Adrenal gland (tissue), 12 donors: Measurements from ENCODE around the gene CST4. TPM values are rescaled to one million over a fixed set of nuclear protein-coding genes. Genes with fewer than 3 reads are reported as not detected.
"Not testable (repeated sequence)": the region's sequence is repeated elsewhere in the genome, so short reads cannot be mapped to it uniquely, and the experiment has no call there.

Experiments used
- DNase-seq, 7 donors: peaks; one replicate each; pipeline ENCODE4 v3.0.0-alpha.2; 2019 to 2020
- H3K27ac ChIP-seq, 5 donors: fragments of 200-600 bp; sonication (generic) in 4 of 5; 1 replicate in 3 of 5; 2 replicates in 2 of 5; pipeline versions ENCODE4 v1.5.1 to v1.8.0; 2016 to 2020; ENCODE audit warnings: mild to moderate bottlenecking in 1 of 5
- H3K27me3 ChIP-seq: fragments of 200-600 bp; 2 replicates; pipeline ENCODE4 v1.8.0; 2021
- H3K36me3 ChIP-seq, 2 donors: fragments of 200-600 bp; replicated peaks in 1 of 2; 1 replicate in 1 of 2; 2 replicates in 1 of 2; pipeline versions ENCODE4 v1.5.1 to v1.8.0; 2018 to 2022
- H3K4me1 ChIP-seq, 2 donors: fragments of 200-600 bp; replicated peaks in 1 of 2; 1 replicate in 1 of 2; 2 replicates in 1 of 2; pipeline versions ENCODE4 v1.5.1 to v1.8.0; 2018 to 2021
- H3K4me3 ChIP-seq, 4 donors: fragments of 200-600 bp; sonication (generic) in 3 of 4; one replicate each; pipeline ENCODE4 v1.5.1; 2016 to 2018
- H3K9me3 ChIP-seq, 3 donors: fragments of 200-600 bp; sonication (generic) in 1 of 3; replicated peaks in 1 of 3; 1 replicate in 2 of 3; 2 replicates in 1 of 3; pipeline versions ENCODE4 v1.5.1 to v1.8.0; 2016 to 2021
- POLR2A ChIP-seq, 2 donors: fragments of 450-650 bp; IDR thresholded peaks; one replicate each; pipeline ENCODE4 v1.6.1; 2017; ENCODE audit warnings: antibody characterized with exemption in 2 of 2, mild to moderate bottlenecking in 2 of 2, moderate library complexity in 1 of 2
- WGBS, 4 donors: extraction: QIAGEN DNeasy Blood & Tissue Kit in 2 of 4; methylation state at CpG; one replicate each; pipeline versions ENCODE4 v1.1.5 to v1.1.7; 2013 to 2017; 5-methylcytosine and 5-hydroxymethylcytosine counted together
- intact Hi-C, 2 donors: fragments of 100-400 bp; cut with DNase I; formaldehyde crosslinking; loops; one replicate each; pipeline versions ENCODE4 v1.14.1 to v1.15.0; 2022 to 2023
- polyA plus RNA-seq, 3 donors: library from polyadenylated mRNA; stranded (reverse); fragments of 200-250 nt in 2 of 3; fragments of 350-450 nt in 1 of 3; fragmentation: Illumina TruSeq in 1 of 3; extraction: RNeasy Lipid Tissue Mini Kit (QIAGEN cat#74804) in 1 of 3; gene quantifications; one replicate each; pipeline ENCODE4 v1.2.3, GENCODE V29; 2013 to 2014
- total RNA-seq, 9 donors: library from RNA; depleted of rRNA in 4 of 9; stranded (reverse); fragments of >200 nt in 4 of 9; fragments of 120-200 nt in 1 of 9; fragmentation: NEBNext Ultra II Directional in 1 of 9; extraction: Animal tissue kit (Norgen Biotek cat#: 25700) in 1 of 9; gene quantifications; one replicate each; pipeline versions ENCODE4 v1.1.0 to v1.2.4, GENCODE V29; 2013 to 2023
- TF ChIP-seq, protein P1 (sequence below), 6 experiments: fragments of 450-650 bp in 4 of 6; fragments of 200-600 bp in 2 of 6; sonication (generic) in 1 of 6; IDR thresholded peaks; 1 replicate in 5 of 6; 2 replicates in 1 of 6; pipeline versions ENCODE4 v1.5.1 to v1.8.0; 2016 to 2021; ENCODE audit warnings: antibody characterized with exemption in 6 of 6, mild to moderate bottlenecking in 2 of 6, moderate library complexity in 1 of 6
- donor health status: healthy with polysubstance abuse.
- donor health status: Bipolar disorder and iron deficiency.
- donor health status: DM: yes; HTN: yes; CAD: no.
- donor health status: DM: no; HTN: no; CAD: no.
- donor health status: DM: no; HTN: no; CAD: no.
- donor health status: DM: yes; HTN: yes; CAD: no.

CST4 gene
- total and polyA plus RNA-seq, 12 donors: not detected

DNA sequence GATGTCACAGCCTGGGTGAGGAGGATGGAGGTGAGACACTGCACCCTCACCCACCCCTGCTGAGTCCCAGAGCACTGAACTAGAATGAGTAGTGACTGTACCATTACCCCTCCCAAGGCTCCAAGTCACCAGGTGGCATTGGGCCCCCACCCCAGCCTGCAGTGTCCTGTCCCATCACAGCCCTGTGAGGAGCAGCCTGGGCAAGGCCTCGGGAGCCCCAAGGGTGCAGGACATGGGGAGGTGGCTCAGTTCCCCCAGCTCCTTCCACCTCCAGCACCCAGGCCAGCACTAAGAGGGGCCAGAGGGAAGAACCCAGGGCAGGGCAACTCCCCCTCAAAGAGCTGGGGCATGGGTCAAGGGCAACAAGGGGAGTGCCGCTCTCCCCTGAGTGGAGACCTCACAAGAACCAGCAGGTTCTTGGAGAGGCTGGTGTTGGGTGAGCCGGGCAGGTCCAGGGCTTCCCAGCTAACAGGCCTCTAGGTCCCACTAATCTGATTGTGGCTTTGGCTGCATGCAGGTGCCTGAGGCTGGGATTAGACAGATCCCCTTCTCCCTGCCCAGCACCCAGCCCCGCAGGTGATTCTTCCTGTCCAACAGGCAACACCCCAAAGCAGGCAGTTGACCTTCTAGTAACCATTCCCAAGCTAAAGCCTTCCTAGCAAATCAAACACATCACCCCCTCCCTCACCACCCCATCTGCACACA is 2.6 kb downstream of the CST4 start:
- H3K9me3 ChIP-seq: peaks cover 0 to 4% (median 0%) of the 10 kb centered on the region in 3 donors
- H3K27ac ChIP-seq: no peak overlapping the region
- DNase-seq: no peak
- H3K36me3 ChIP-seq: no peaks in the 10 kb centered on the region
- H3K27me3 ChIP-seq: no peaks in the 10 kb centered on the region
- no peaks in the 10 kb centered on the region for H3K4me1 ChIP-seq
- intact Hi-C loops: no loop called here
- TF ChIP-seq, protein P1, sequence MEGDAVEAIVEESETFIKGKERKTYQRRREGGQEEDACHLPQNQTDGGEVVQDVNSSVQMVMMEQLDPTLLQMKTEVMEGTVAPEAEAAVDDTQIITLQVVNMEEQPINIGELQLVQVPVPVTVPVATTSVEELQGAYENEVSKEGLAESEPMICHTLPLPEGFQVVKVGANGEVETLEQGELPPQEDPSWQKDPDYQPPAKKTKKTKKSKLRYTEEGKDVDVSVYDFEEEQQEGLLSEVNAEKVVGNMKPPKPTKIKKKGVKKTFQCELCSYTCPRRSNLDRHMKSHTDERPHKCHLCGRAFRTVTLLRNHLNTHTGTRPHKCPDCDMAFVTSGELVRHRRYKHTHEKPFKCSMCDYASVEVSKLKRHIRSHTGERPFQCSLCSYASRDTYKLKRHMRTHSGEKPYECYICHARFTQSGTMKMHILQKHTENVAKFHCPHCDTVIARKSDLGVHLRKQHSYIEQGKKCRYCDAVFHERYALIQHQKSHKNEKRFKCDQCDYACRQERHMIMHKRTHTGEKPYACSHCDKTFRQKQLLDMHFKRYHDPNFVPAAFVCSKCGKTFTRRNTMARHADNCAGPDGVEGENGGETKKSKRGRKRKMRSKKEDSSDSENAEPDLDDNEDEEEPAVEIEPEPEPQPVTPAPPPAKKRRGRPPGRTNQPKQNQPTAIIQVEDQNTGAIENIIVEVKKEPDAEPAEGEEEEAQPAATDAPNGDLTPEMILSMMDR (IDR thresholded peaks at IDR 0.05): no peak
- no peak for TF ChIP-seq POLR2A (IDR thresholded peaks at IDR 0.05)
- H3K4me3 ChIP-seq: no peak overlapping the region
- WGBS, 4 donors: 80 to 86% (median 85%) methylated on average over 4 of the region's 4 CpGs; no CpG with 5 or more reads in 1 of the 4 donors

DNA sequence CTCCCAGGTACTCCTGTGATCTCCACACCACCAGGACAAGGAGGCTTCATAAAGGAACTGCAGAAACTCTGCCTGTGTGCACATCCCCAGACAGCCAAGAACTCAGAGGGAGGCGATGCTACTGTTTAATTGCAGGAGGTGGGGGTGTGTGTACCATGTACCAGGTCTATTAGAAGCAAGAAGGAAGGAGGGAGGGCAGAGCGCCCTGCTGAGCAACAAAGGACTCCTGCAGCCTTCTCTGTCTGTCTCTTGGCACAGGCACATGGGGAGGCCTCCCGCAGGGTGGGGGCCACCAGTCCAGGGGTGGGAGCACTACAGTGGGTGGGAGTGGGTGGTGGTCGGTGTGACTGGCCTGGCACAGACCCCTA is 3.3 kb downstream of the CST4 start:
- 67 to 80% (median 76%) methylated on average over 3 to 4 of the region's 4 CpGs for WGBS, 4 donors
- H3K4me1 ChIP-seq, intact Hi-C loops, DNase-seq, H3K27ac ChIP-seq, H3K36me3 ChIP-seq, H3K4me3 ChIP-seq, H3K9me3 ChIP-seq, H3K27me3 ChIP-seq: not testable (repeated sequence)

DNA sequence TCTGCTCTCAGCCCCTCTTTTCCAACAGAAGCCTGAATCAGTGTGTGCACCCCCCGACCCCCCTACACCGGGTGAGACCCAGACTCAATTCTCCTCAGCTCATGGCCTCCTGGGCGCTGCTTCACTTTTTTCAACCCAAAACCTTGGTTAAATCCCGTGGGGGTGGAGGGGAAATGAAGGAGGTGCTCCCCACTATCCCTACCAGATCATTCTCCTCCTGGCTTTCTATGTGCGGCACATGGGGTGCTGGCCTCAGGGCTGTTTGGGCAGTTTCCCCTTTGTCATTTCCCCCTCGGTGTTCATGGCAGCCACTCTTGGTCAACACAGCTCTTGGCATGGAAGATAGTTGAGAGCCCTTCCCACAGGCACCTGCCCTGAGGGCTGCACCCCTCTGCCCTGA is 4.6 kb downstream of the CST4 start:
- DNase-seq: no peak
- no peak for TF ChIP-seq POLR2A (IDR thresholded peaks at IDR 0.05)
- TF ChIP-seq, protein P1 (IDR thresholded peaks at IDR 0.05): no peak
- Histone ChIP-seq H3K9me3 (peaks cover 0 to 4% (median 0%) of the 10 kb centered on the region in 3 donors), H3K27me3 (no peaks in the 10 kb centered on the region), H3K27ac (no peak overlapping the region), H3K4me3 (no peak overlapping the region), H3K36me3 (no peaks in the 10 kb centered on the region), H3K4me1 (no peaks in the 10 kb centered on the region)
- WGBS, 4 donors: 80 to 85% (median 80%) methylated on average over 6 of the region's 6 CpGs
- intact Hi-C loops: no loop called here

DNA sequence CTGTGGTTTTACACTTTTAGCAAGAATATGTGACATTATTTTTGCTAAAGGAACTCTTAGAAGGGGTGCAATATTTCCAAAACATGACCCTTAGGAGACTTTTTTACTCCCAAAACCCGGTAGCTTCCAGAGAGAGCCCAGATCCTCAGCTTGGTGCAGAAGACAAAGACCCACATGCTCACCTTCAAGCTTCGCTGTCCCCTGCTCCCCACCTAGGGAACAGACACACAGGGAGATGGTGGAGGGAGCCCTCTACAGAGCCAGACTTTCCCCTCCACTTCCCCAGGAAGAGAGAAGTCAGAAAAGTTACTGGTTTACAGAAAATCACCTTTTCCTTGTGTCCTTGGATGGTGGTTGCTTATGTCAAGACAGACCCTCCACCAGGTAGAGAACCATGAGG is 5.0 kb downstream of the CST4 start:
- no peak for TF ChIP-seq POLR2A (IDR thresholded peaks at IDR 0.05)
- TF ChIP-seq, protein P1 (IDR thresholded peaks at IDR 0.05): no peak
- 78 to 87% (median 85%) methylated on average over 2 of the region's 2 CpGs for WGBS, 4 donors

DNA sequence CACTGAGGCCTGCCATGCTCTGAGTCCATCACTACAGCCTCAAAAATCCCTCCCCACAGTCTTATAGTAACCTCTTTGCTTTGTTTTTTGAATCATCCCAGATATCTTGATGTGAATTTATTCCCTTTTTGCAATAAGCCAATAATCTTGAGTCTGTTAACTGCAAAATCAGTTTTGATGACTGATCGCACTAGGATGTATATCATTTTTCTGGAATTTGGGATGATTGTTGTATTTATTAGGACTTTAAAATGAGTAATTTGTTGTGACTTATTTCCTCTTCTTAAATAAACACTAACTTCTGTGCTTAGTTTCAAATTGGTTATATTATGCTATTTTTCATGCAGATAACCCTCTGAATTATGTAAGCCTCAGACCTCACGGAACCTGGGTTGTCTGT is 5.6 kb downstream of the CST4 start:
- 73 to 84% (median 82%) methylated on average over 2 of the region's 2 CpGs for WGBS, 4 donors
- H3K4me3 ChIP-seq: no peak overlapping the region
- no peaks in the 10 kb centered on the region for H3K36me3 ChIP-seq
- no peaks in the 10 kb centered on the region for H3K4me1 ChIP-seq
- peaks cover 0 to 4% (median 0%) of the 10 kb centered on the region in 3 donors for H3K9me3 ChIP-seq
- no peak overlapping the region for H3K27ac ChIP-seq
- TF ChIP-seq, protein P1 (IDR thresholded peaks at IDR 0.05): no peak
- no peak for TF ChIP-seq POLR2A (IDR thresholded peaks at IDR 0.05)
- no peaks in the 10 kb centered on the region for H3K27me3 ChIP-seq
- DNase-seq: no peak
- intact Hi-C loops: no loop called here

More for the DNA sequence above, 5.0 kb downstream of the CST4 start:
- DNase-seq: no peak
- Histone ChIP-seq H3K27me3 (no peaks in the 10 kb centered on the region), H3K36me3 (no peaks in the 10 kb centered on the region), H3K4me1 (no peaks in the 10 kb centered on the region), H3K4me3 (no peak overlapping the region), H3K9me3 (peaks cover 0 to 4% (median 0%) of the 10 kb centered on the region in 3 donors), H3K27ac (no peak overlapping the region)
- intact Hi-C loops: no loop called here
